CD4-positive, CD25-positive, alpha-beta regulatory T cell (primary cell): ENCODE data around the gene NRM. TPM values are rescaled to one million over a fixed set of nuclear protein-coding genes. Genes with fewer than 3 reads are reported as not detected.
"Not testable (repeated sequence)": the region's sequence is repeated elsewhere in the genome, so short reads cannot be mapped to it uniquely, and the experiment has no call there.

Experiments used
- ATAC-seq, 2 donors: fragments of 150-1000 bp; cut with Tn5 transposase; one replicate each; pipeline ENCODE4 v1.10.0; 2021; ENCODE audit warnings: low read depth in 2 of 2, moderate number of reproducible peaks in 2 of 2, moderate library complexity in 1 of 2
- DNase-seq, 3 donors: peaks; one replicate each; pipeline versions ENCODE4 v3.0.0 to v3.0.0-alpha.2; 2012 to 2022; ENCODE audit warnings: mixed read lengths in 1 of 3
- H3K27ac ChIP-seq: one replicate; pipeline ENCODE4 v1.7.0; 2013; ENCODE audit warnings: mild to moderate bottlenecking, low read length; ENCODE audit not compliant: insufficient read depth, poor library complexity, severe bottlenecking
- H3K27me3 ChIP-seq: one replicate; pipeline ENCODE4 v1.7.0; 2013; ENCODE audit warnings: low read length; ENCODE audit not compliant: control insufficient read depth, insufficient read depth
- H3K36me3 ChIP-seq: one replicate; pipeline ENCODE4 v1.7.0; 2013; ENCODE audit warnings: mild to moderate bottlenecking, low read length, moderate library complexity; ENCODE audit not compliant: control insufficient read depth, insufficient read depth
- H3K4me1 ChIP-seq: 2 replicates; pipeline ENCODE4 v1.7.0; 2013; ENCODE audit warnings: mild to moderate bottlenecking, low read length; ENCODE audit not compliant: insufficient read depth, control insufficient read depth, poor library complexity, severe bottlenecking
- H3K4me3 ChIP-seq: one replicate; pipeline ENCODE4 v1.7.0; 2013; ENCODE audit warnings: low read depth, mild to moderate bottlenecking, low read length, moderate library complexity
- H3K9me3 ChIP-seq, 2 experiments: 1 replicate in 1 of 2; 2 replicates in 1 of 2; pipeline ENCODE4 v1.7.0; 2013; ENCODE audit warnings: low read length in 2 of 2, mild to moderate bottlenecking in 1 of 2, moderate library complexity in 1 of 2; ENCODE audit not compliant: control insufficient read depth in 2 of 2
- H3K27ac Mint-ChIP-seq, 3 donors: one replicate each; pipeline ENCODE4 v1.8.0; 2020 to 2022; ENCODE audit warnings: mild to moderate bottlenecking in 3 of 3, mixed read lengths in 3 of 3, moderate library complexity in 2 of 3
- H3K27me3 Mint-ChIP-seq: one replicate; pipeline ENCODE4 v1.8.0; 2022; ENCODE audit warnings: mild to moderate bottlenecking, mixed read lengths
- H3K36me3 Mint-ChIP-seq: one replicate; pipeline ENCODE4 v1.8.0; 2020; ENCODE audit warnings: mixed read lengths
- H3K4me1 Mint-ChIP-seq, 4 donors: one replicate each; pipeline ENCODE4 v1.8.0; 2020 to 2022; ENCODE audit warnings: mixed read lengths in 4 of 4, mild to moderate bottlenecking in 1 of 4
- H3K4me3 Mint-ChIP-seq, 4 donors: one replicate each; pipeline ENCODE4 v1.8.0; 2020 to 2022; ENCODE audit warnings: mild to moderate bottlenecking in 4 of 4, mixed read lengths in 4 of 4, moderate library complexity in 3 of 4
- H3K9me3 Mint-ChIP-seq, 7 donors: one replicate each; pipeline ENCODE4 v1.8.0; 2020 to 2022; ENCODE audit warnings: mixed read lengths in 7 of 7, mild to moderate bottlenecking in 3 of 7, moderate library complexity in 2 of 7
- polyA plus RNA-seq, 4 donors: library from polyadenylated mRNA; unstranded; fragments of 300-500 nt; fragmentation: Illumina TruSeq; gene quantifications; one replicate each; pipeline ENCODE4 v1.2.3, GENCODE V29; 2021
- total RNA-seq: library from RNA; stranded (reverse); gene quantifications from one replicate; pipeline ENCODE4 v1.2.3, GENCODE V29; 2022

NRM gene
- total and polyA plus RNA-seq, 5 donors from 2014 or later, result 7.5 to 17.7 (median 9.0) TPM

DNA sequence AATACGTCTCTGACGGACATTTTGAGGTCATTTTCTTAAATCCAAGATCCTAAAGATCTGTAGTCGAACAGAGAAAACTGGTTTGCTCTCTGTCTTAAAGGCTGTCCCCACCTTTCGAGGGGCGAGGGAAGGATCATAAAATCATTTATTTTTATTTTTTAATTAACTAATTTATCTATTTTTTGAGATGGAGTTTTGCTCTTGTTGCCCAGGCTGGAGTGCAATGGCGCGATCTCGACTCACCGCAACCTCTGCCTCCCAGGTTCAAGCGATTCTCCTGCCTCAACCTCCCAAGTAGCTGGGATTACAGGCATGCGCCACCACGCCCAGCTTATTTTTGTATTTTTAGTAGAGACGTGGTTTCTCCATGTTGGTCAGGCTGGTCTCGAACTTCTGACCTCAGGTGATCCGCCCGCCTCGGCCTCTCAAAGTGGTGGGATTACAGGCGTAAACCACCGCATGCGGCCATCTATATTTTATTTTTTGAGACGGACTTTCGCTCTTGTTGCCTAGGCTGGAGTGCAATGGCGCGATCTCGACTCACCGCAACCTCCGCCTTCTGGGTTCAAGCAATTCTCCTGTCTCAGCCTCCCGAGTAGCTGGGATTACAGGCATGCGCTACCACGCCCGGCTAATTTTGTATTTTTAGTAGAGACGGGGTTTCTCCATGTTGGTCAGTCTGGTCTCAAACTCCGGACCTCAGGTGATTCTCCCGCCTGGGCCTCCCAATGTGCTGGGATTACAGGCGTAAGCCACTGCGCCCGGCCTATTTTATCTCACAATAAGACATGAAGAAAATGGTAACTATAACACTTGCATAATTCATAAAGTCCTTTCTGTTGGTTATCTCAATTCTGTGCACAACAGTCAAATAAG, 27.3 kb upstream of the NRM start:
- peaks cover 23% of the 10 kb centered on the region for H3K36me3 Mint-ChIP-seq
- H3K4me3 Mint-ChIP-seq, result peak overlapping the region; percentile 93 to 98 (median 98)
- not testable (repeated sequence) for DNase-seq, H3K27me3 Mint-ChIP-seq, H3K9me3 Mint-ChIP-seq, ATAC-seq, H3K27me3 ChIP-seq, H3K9me3 ChIP-seq
- Histone ChIP-seq H3K36me3 (peaks cover 24% of the 10 kb centered on the region), H3K4me3 (peak overlapping the region; percentile 92), H3K4me1 (peaks cover 43% of the 10 kb centered on the region), H3K27ac (peak overlapping the region; percentile 92)
- peak overlapping the region; percentile 98 to 100 (median 100) for H3K27ac Mint-ChIP-seq
- H3K4me1 Mint-ChIP-seq, result peaks cover 22 to 67% (median 48%) of the 10 kb centered on the region in 4 donors

- DNase-seq (peak; percentile 98 to 100 (median 99)), ATAC-seq (peak; percentile 76 to 78)
- Mint-ChIP-seq H3K4me1 (peaks cover 15 to 64% (median 46%) of the 10 kb centered on the region in 4 donors), H3K27ac (peak within 1 kb of the TSS; percentile 98 to 100 (median 100)), H3K27me3 (peaks cover 9% of the 10 kb centered on the region), H3K4me3 (peak within 1 kb of the TSS; percentile 93 to 98 (median 98)), H3K9me3 (peaks cover 0 to 1% (median 0%) of the 10 kb centered on the region in 7 donors), H3K36me3 (peaks cover 25% of the 10 kb centered on the region)
- Histone ChIP-seq H3K27me3 (no peaks in the 10 kb centered on the region), H3K4me3 (peak within 1 kb of the TSS; percentile 92), H3K4me1 (peaks cover 35% of the 10 kb centered on the region), H3K27ac (peak within 1 kb of the TSS; percentile 92), H3K36me3 (peaks cover 27% of the 10 kb centered on the region), H3K9me3 (no peaks in the 10 kb centered on the region)
These were observed 26.5 kb upstream of the NRM start, which contains the start of gene MDC1 for GRCh38 chr6:30717129-30717844. Gene MDC1 (minus strand): TSS chr6:30717281. CDS start chr6:30715175, 2,106 bp downstream.

DNA sequence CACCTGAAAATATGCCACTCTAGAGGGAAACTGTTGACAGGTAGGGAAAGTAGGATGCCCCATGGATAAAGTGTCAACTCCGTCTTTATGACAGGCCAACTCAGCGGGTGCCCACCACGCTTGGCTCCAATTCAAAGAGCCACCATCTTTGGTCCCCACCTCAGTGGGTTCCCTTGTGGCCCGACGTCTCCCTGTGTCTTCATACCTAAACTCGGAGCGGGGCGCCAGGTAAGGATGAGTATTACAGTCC, 26.0 kb upstream of the NRM start:
- H3K4me3 Mint-ChIP-seq, result peak overlapping the region; percentile 93 to 98 (median 98)
- Histone ChIP-seq H3K9me3 (no peaks in the 10 kb centered on the region), H3K4me1 (peaks cover 31% of the 10 kb centered on the region), H3K4me3 (peak overlapping the region; percentile 76), H3K36me3 (peaks cover 32% of the 10 kb centered on the region), H3K27ac (peak overlapping the region; percentile 92), H3K27me3 (no peaks in the 10 kb centered on the region)
- DNase-seq (no peak), ATAC-seq (no peak)
- H3K27me3 Mint-ChIP-seq, result peaks cover 9% of the 10 kb centered on the region
- H3K36me3 Mint-ChIP-seq, result peaks cover 29% of the 10 kb centered on the region
- H3K9me3 Mint-ChIP-seq, result peaks cover 0 to 1% (median 0%) of the 10 kb centered on the region in 7 donors
- H3K27ac Mint-ChIP-seq, result peak overlapping the region; percentile 98 to 100 (median 100)
- peaks cover 15 to 68% (median 50%) of the 10 kb centered on the region in 4 donors for H3K4me1 Mint-ChIP-seq

GRCh38 chr6:30714263-30714662, 23.5 kb upstream of the NRM start:
- Histone ChIP-seq H3K27me3 (no peaks in the 10 kb centered on the region), H3K4me1 (peaks cover 21% of the 10 kb centered on the region), H3K27ac (no peak overlapping the region), H3K36me3 (peaks cover 41% of the 10 kb centered on the region), H3K9me3 (no peaks in the 10 kb centered on the region), H3K4me3 (no peak overlapping the region)
- Mint-ChIP-seq H3K4me3 (no peak overlapping the region), H3K9me3 (peaks cover 0 to 1% (median 0%) of the 10 kb centered on the region in 7 donors), H3K27me3 (no peaks in the 10 kb centered on the region), H3K4me1 (peaks cover 9 to 57% (median 41%) of the 10 kb centered on the region in 4 donors), H3K36me3 (peaks cover 45% of the 10 kb centered on the region), H3K27ac (no peak overlapping the region)
- no peak for DNase-seq
- no peak for ATAC-seq

DNA sequence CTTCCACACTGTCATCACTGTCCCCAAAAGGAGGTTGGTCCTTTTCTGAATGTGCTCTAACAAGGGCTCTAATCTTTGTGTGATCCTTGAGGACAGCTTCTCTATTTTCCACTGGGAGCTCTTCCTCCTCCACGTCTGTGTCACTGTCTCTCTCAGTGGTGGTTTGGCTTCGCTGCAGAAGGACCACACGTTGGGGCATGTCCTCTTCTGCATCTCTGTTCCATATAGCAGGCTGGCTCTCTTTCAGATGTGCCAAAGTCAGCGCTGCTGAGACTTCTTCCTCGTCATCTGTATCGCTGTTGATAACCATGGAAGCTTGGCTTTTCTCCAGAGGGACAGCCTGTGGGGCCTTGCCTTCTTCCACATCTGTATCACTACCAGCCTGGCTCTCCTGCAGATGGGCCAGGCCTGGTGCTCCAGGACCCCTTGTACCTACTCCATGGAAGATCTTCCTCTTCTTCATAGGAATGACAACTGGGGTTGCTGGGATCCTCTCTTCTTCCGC, 21.7 kb upstream of the NRM start:
- Mint-ChIP-seq H3K27ac (peak overlapping the region; percentile 44 to 84 (median 79)), H3K27me3 (no peaks in the 10 kb centered on the region), H3K9me3 (no peaks in the 10 kb centered on the region), H3K36me3 (peaks cover 53% of the 10 kb centered on the region), H3K4me3 (no peak overlapping the region), H3K4me1 (peaks cover 11 to 48% (median 33%) of the 10 kb centered on the region in 4 donors)
- DNase-seq, result no peak
- Histone ChIP-seq H3K36me3 (peaks cover 46% of the 10 kb centered on the region), H3K9me3 (no peaks in the 10 kb centered on the region), H3K4me1 (peaks cover 11% of the 10 kb centered on the region), H3K27me3 (no peaks in the 10 kb centered on the region), H3K27ac (no peak overlapping the region), H3K4me3 (no peak overlapping the region)
- no peak for ATAC-seq

GRCh38 chr6:30711758-30712380, 21.1 kb upstream of the NRM start:
- H3K9me3 ChIP-seq, result no peaks in the 10 kb centered on the region
- H3K27ac ChIP-seq, result no peak overlapping the region
- Mint-ChIP-seq H3K27me3 (no peaks in the 10 kb centered on the region), H3K9me3 (no peaks in the 10 kb centered on the region), H3K4me1 (peaks cover 7 to 41% (median 28%) of the 10 kb centered on the region in 4 donors), H3K36me3 (peaks cover 54% of the 10 kb centered on the region), H3K27ac (peak overlapping the region; percentile 44 to 84 (median 79)), H3K4me3 (peak overlapping the region in 1 of 4 donors; percentile 2)
- H3K36me3 ChIP-seq, result peaks cover 52% of the 10 kb centered on the region
- ATAC-seq, result no peak
- peak in 1 of 3 donors; percentile 68 for DNase-seq
- H3K27me3 ChIP-seq, result no peaks in the 10 kb centered on the region
- H3K4me1 ChIP-seq, result peaks cover 8% of the 10 kb centered on the region
- no peak overlapping the region for H3K4me3 ChIP-seq

GRCh38 chr6:30709101-30709868, 18.5 kb upstream of the NRM start:
- H3K27me3 Mint-ChIP-seq, result no peaks in the 10 kb centered on the region
- ATAC-seq (no peak), DNase-seq (no peak)
- no peaks in the 10 kb centered on the region for H3K9me3 ChIP-seq
- no peaks in the 10 kb centered on the region for H3K9me3 Mint-ChIP-seq
- peaks cover 5 to 21% (median 14%) of the 10 kb centered on the region in 4 donors for H3K4me1 Mint-ChIP-seq
- H3K36me3 ChIP-seq, result peaks cover 48% of the 10 kb centered on the region
- no peak overlapping the region for H3K4me3 ChIP-seq
- H3K4me1 ChIP-seq, result no peaks in the 10 kb centered on the region
- H3K36me3 Mint-ChIP-seq, result peaks cover 63% of the 10 kb centered on the region
- H3K4me3 Mint-ChIP-seq, result peak overlapping the region in 1 of 4 donors; percentile 1
- no peak overlapping the region for H3K27ac ChIP-seq
- no peaks in the 10 kb centered on the region for H3K27me3 ChIP-seq
- peak overlapping the region in 1 of 3 donors; percentile 3 for H3K27ac Mint-ChIP-seq
